Embryonic facial prominence (tissue), 1 donor: ENCODE data around the gene OXA1L.
"Not testable (repeated sequence)": the region's sequence is repeated elsewhere in the genome, so short reads cannot be mapped to it uniquely, and the experiment has no call there.

Experiments used
- DNase-seq: peaks from one replicate; pipeline ENCODE4 v3.0.0-alpha.2; 2016; ENCODE audit errors: extremely low spot score

The OXA1L gene

GRCh38 chr14:22798528-22798927, 32.0 kb downstream of the OXA1L start:
- DNase-seq, result no peak

GRCh38 chr14:22800346-22800745, 33.9 kb downstream of the OXA1L start:
- no peak for DNase-seq

- no peak for DNase-seq
These were observed 35.2 kb downstream of the OXA1L start for GRCh38 chr14:22801716-22802115.

GRCh38 chr14:22802860-22803686, 36.6 kb downstream of the OXA1L start:
- no peak for DNase-seq

GRCh38 chr14:22803687-22803974, 37.1 kb downstream of the OXA1L start:
- DNase-seq, result no peak

GRCh38 chr14:22805235-22805634, 38.7 kb downstream of the OXA1L start:
- not testable (repeated sequence) for DNase-seq

- no peak for DNase-seq
These were observed 41.1 kb downstream of the OXA1L start for GRCh38 chr14:22807432-22808087.

GRCh38 chr14:22808388-22809209, 42.1 kb downstream of the OXA1L start:
- DNase-seq, result no peak

GRCh38 chr14:22811722-22812121, 45.2 kb downstream of the OXA1L start:
- no peak for DNase-seq

GRCh38 chr14:22812744-22813143, 46.3 kb downstream of the OXA1L start:
- DNase-seq, result no peak

GRCh38 chr14:22813145-22813544, 46.7 kb downstream of the OXA1L start:
- no peak for DNase-seq

GRCh38 chr14:22814373-22814772, 47.9 kb downstream of the OXA1L start:
- no peak for DNase-seq

GRCh38 chr14:22814941-22815713, 48.6 kb downstream of the OXA1L start, which contains the start of gene SLC7A7:
Gene SLC7A7, minus strand, starts transcription at chr14:22815435. Its CDS starts 2,037 bp downstream, at chr14:22813398.
- DNase-seq, result no peak

- DNase-seq, result peak; percentile 65
These were observed 52.9 kb downstream of the OXA1L start for GRCh38 chr14:22819151-22819988.

- DNase-seq, result no peak
These were observed 54.2 kb downstream of the OXA1L start for GRCh38 chr14:22820731-22821130.

GRCh38 chr14:22821193-22822015, 54.9 kb downstream of the OXA1L start:
- DNase-seq, result no peak

GRCh38 chr14:22822016-22822570, 55.6 kb downstream of the OXA1L start:
- no peak for DNase-seq
